ENCODE measurements around the gene KISS1. TPM values are rescaled to one million over a fixed set of nuclear protein-coding genes. Genes with fewer than 3 reads are reported as not detected.

KISS1 gene
- total and polyA plus RNA-seq, 5 donors: not detected

DNA sequence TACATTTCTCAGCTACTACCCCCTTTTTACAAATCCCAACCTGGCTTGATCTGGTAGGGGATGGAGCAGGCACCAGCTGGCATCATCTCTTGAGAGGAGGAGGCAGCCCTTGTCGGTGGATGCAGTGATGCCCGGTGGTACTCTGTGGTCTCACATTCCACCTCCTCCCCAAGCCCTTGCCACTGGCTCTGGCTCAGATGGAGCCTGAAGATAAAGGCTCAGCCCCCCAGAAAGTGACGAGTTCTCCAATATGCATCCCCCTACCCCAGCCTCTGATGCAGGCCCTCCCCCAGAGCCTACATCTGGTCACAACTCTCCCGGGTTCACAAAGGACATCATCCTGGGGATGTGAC, 21.3 kb upstream of the KISS1 start:
- Histone ChIP-seq H3K4me1 (ENCODE audit: control insufficient read depth, insufficient read depth, low read length) (no peaks in the 10 kb centered on the region), H3K4me3 (ENCODE audit: low read length) (no peak overlapping the region), H3K27ac (ENCODE audit: low read length) (no peak overlapping the region), H3K9me3 (ENCODE audit: control insufficient read depth, low read length) (no peaks in the 10 kb centered on the region), H3K27me3 (ENCODE audit: control insufficient read depth, insufficient read depth) (no peaks in the 10 kb centered on the region)
- ATAC-seq (no peak), DNase-seq (no peak)
- WGBS: 66% methylated on average over 4 of the region's 4 CpGs
- intact Hi-C loops (cut with DNase I): loop anchor here in 1 of 4 donors (5.0 kb wide), 1 partner anchor 145 kb away; no protein-coding TSS in a partner anchor

DNA sequence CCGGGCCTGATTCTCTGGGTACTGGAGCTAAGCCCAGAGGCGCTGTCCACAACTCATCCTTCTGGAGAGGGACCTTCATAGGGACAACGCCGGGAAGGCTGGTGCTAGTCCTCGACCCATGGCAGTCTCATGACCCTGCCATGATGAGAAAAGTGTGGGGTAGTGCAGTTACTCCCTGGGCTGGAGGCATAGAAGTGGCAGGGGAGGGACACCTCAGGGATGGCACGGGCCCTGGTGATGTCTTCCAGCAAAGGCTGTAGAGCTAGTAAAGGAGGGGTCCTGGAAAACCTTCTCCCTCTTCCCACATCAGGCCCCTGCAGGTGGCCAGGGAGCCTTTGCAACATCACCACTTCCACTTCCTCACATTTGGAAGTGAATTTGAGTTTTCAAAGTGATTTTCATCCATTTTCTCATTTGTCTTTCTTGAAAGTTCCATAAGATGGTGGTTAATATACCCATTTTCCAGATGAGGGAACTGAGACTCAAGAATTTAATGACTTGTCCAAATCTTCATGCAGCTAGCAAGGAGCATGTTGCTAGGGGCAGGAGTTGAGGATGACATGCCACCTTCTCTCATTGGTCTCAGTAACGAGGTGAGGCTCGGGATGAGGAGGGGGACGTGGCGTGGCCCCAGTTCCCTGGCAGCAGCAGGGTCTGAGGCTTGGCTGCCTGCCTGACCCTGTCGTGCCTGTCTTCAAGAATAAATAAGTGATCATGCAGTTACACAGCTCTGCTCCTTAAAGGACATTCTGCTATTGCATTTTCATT, 20.8 kb upstream of the KISS1 start:
- no peak overlapping the region for H3K4me3 ChIP-seq (ENCODE audit: low read length)
- no peak overlapping the region for H3K27ac ChIP-seq (ENCODE audit: low read length)
- ATAC-seq (no peak), DNase-seq (no peak)
- no peaks in the 10 kb centered on the region for H3K27me3 ChIP-seq (ENCODE audit: control insufficient read depth, insufficient read depth)
- WGBS: 83% methylated on average over 11 of the region's 11 CpGs
- H3K4me1 ChIP-seq (ENCODE audit: control insufficient read depth, insufficient read depth, low read length): no peaks in the 10 kb centered on the region
- H3K9me3 ChIP-seq (ENCODE audit: control insufficient read depth, low read length): no peaks in the 10 kb centered on the region
- intact Hi-C loops (cut with DNase I): loop anchor here in 1 of 4 donors (5.0 kb wide), 1 partner anchor 145 kb away; no protein-coding TSS in a partner anchor

DNA sequence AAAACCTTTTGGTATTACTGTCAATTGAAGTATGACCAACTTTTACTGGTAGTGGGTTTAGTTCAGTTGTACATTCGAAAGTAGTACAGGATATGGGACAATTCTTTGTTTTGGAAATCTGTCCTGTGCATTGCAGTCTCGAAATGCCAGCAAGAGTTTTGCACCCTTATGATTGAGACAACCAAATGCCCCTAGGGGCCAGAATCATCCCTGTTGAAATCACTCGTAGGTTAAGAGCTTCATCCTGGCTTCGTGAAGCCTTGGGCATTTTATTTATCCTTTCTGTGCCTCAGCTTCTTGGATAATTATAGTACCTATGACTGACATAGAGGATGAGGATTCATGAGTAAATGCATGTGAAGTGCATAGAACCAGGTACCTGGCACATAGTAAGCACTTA, 19.9 kb upstream of the KISS1 start:
- DNase-seq (no peak), ATAC-seq (no peak)
- Histone ChIP-seq H3K4me3 (ENCODE audit: low read length) (no peak overlapping the region), H3K27ac (ENCODE audit: low read length) (no peak overlapping the region), H3K9me3 (ENCODE audit: control insufficient read depth, low read length) (no peaks in the 10 kb centered on the region), H3K4me1 (ENCODE audit: control insufficient read depth, insufficient read depth, low read length) (no peaks in the 10 kb centered on the region), H3K27me3 (ENCODE audit: control insufficient read depth, insufficient read depth) (no peaks in the 10 kb centered on the region)
- intact Hi-C loops (cut with DNase I): loop anchor here in 1 of 4 donors (5.0 kb wide), 1 partner anchor 146 kb away; no protein-coding TSS in a partner anchor
- 85% methylated on average over 4 of the region's 4 CpGs for WGBS

DNA sequence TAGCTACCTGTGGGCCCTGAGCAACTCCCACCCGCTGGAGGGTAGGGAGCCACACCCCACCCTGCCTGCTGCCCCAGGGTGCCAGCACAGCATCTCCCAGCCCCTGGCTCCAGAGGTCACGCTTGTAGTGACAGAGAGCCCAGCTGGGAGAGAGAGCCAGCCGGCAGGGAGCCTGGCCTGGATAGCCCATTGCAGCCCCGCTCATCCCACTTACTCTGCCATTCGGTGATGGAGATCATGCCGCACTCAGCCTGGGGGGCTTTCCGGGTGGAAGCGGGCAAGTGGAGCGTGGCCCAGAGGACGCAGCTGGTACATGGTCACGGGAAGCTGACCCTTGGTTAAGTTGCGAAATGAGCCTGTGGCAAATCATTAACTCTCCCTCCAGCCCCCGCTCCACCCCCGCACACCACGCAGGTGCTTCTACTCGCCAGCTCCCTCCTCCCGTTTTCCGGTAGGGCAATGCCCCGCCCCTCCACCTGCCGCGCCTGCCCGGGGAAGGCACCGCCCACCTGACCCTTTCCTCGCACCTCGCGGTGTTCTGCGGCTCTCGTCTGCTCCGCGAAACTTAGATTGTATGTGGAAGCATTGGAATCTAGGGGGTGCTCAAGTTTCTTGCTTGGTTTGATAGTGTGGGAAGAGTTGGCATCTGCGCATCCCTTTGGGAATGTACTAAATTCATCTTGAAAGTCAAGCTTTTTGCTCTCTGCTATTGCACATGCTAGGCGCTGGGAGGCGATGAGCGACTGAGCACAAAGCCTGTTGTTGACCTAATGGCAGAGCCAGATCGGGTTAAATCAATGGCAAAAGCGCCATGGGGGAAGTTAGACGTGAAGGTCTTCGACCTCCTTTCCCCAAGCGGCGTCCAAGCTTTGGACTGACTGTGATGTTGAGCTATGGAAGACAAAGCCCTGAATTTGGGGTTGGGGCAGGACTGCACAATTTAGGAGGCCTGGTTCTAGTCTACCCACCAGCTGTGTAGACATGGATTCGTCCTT, 17.7 kb upstream of the KISS1 start, which contains the start of gene GOLT1A:
GOLT1A (minus strand) TSS at position 321 of the 995 bp plus-strand sequence; CDS start at position 239, 82 bp downstream.
- H3K4me3 ChIP-seq (ENCODE audit: low read length): no peak within 1 kb of the TSS
- no peaks in the 10 kb centered on the region for H3K4me1 ChIP-seq (ENCODE audit: control insufficient read depth, insufficient read depth, low read length)
- no peaks in the 10 kb centered on the region for H3K9me3 ChIP-seq (ENCODE audit: control insufficient read depth, low read length)
- no peaks in the 10 kb centered on the region for H3K27me3 ChIP-seq (ENCODE audit: control insufficient read depth, insufficient read depth)
- no peak within 1 kb of the TSS for H3K27ac ChIP-seq (ENCODE audit: low read length)
- ATAC-seq (peak; percentile 71 to 78), DNase-seq (peak; percentile 71 to 86 (median 82))
- WGBS: 11% methylated on average over 41 of the region's 41 CpGs
- intact Hi-C loops (cut with DNase I): loop anchor here in 2 of 4 donors (2.0 kb wide), 1 partner anchor 149 kb away; no protein-coding TSS in a partner anchor

DNA sequence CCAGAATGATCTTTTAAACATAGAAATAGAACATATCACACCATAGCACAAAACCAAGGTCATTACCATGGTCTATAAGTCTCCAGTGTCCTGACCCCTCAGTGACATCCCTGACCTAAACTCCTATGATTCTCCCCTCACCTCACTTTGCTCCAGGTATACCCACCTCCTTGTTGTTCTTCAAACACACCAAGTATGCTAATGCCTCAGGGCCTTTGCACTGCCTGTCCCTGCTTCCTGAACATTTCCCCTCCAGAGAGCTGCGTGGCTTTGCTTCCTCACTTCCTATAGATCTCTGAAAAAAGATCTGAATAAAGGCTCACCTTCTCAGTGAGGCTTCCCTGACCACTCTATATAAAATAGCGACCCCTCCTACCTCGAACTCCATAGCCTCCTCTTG, 16.4 kb upstream of the KISS1 start:
- 91% methylated on average over 3 of the region's 3 CpGs for WGBS
- Histone ChIP-seq H3K4me1 (ENCODE audit: control insufficient read depth, insufficient read depth, low read length) (no peaks in the 10 kb centered on the region), H3K4me3 (ENCODE audit: low read length) (no peak overlapping the region), H3K9me3 (ENCODE audit: control insufficient read depth, low read length) (no peaks in the 10 kb centered on the region), H3K27me3 (ENCODE audit: control insufficient read depth, insufficient read depth) (no peaks in the 10 kb centered on the region), H3K27ac (ENCODE audit: low read length) (no peak overlapping the region)
- intact Hi-C loops (cut with DNase I): no loop called here
- no peak for ATAC-seq
- no peak for DNase-seq

DNA sequence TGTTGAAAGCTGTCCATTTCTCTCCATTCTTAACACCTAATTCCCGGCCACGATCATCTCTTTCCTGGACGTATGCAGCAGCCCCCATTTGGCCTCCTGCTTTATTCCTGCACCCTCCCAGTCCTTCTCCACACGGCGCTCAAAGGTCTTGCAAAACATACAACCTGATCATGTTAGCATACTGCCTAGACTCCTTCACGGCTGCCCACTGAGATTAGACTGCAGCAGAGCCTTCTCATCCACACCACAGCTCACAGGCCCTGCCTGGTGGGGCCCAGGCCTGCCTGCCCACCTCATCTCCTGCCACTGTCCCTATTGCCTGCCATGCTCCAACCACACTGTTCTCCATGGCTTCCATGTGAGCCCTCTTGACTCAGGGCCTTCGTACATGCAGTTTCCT, 14.8 kb upstream of the KISS1 start:
- H3K4me3 ChIP-seq (ENCODE audit: low read length): no peak overlapping the region
- H3K27ac ChIP-seq (ENCODE audit: low read length): no peak overlapping the region
- intact Hi-C loops (cut with DNase I): loop anchor here in 1 of 4 donors (2.0 kb wide), 1 partner anchor 156 kb away; no protein-coding TSS in a partner anchor
- 82% methylated on average over 7 of the region's 7 CpGs for WGBS
- no peaks in the 10 kb centered on the region for H3K4me1 ChIP-seq (ENCODE audit: control insufficient read depth, insufficient read depth, low read length)
- ATAC-seq: no peak
- DNase-seq: no peak
- H3K27me3 ChIP-seq (ENCODE audit: control insufficient read depth, insufficient read depth): no peaks in the 10 kb centered on the region
- no peaks in the 10 kb centered on the region for H3K9me3 ChIP-seq (ENCODE audit: control insufficient read depth, low read length)

DNA sequence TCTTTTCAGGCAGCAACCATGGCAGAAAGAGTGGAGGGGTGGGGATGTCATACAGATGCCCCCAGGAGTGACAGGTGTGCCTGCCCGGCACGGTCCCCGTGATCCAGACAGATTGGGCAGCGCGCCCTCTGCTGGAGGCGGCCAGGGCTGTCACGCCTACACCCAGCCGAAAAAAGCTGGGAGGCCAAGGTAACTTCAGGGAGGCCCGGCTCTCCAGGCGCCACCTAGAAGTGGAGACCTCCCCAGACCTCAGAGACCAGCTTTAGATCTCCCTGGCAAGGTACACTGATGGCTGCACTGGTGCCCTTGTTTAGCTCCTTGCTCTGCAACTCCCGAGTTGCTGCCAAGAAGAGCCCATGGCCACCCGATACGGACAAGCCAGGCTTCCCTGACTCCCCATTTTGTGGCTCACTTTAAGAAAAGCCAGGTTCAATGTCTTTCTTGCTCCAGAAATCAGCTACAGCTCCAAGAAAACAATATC, 10.9 kb upstream of the KISS1 start:
- DNase-seq: peak; percentile 63 to 88 (median 87)
- intact Hi-C loops (cut with DNase I): loop anchor here in 3 of 4 donors (5.0 kb wide), 1 partner anchor 45 kb away; no protein-coding TSS in a partner anchor
- H3K4me3 ChIP-seq (ENCODE audit: low read length): no peak overlapping the region
- no peaks in the 10 kb centered on the region for H3K4me1 ChIP-seq (ENCODE audit: control insufficient read depth, insufficient read depth, low read length)
- H3K27me3 ChIP-seq (ENCODE audit: control insufficient read depth, insufficient read depth): no peaks in the 10 kb centered on the region
- no peak overlapping the region for H3K27ac ChIP-seq (ENCODE audit: low read length)
- 19% methylated on average over 13 of the region's 13 CpGs for WGBS
- H3K9me3 ChIP-seq (ENCODE audit: control insufficient read depth, low read length): no peaks in the 10 kb centered on the region
- ATAC-seq: peak; percentile 87 to 89

DNA sequence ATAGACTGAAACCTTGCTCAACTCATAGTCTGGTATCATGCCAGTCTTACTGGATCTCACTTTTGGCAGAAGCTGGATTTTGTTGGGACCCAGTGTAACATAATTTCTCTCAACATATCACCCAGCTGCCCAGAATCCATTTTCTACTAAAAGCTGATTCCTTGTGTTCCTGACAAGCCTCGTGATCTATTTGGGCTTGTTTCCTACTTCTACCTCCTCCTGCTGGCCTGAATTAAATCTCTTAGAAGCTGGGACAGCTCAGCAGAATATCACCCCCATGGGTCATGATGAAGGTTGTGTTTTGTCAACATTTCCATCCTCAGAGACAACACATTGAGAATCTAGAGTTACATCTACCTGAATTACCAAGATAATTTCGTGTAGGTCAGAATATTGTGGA, 9.8 kb upstream of the KISS1 start:
- 49% methylated on average over 2 of the region's 2 CpGs for WGBS
- no peaks in the 10 kb centered on the region for H3K4me1 ChIP-seq (ENCODE audit: control insufficient read depth, insufficient read depth, low read length)

DNA sequence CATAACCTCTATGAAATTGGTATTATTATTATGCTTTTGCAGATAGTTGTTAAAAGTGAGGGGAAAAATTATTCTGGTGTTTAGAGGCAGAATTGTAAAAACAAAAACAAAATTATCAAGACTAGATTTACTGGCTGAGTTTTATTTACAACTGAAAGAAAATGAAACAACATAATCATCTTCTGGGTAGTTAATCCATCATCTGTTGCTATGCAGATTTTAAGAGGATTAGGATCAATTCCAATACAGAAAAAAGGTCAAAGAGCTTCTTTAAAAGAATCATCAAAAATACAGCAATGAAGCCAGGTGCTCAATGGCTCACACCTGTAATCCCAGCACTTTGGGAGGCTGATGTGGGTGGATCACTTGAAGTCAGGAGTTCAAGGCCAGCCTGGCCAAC, 9.2 kb upstream of the KISS1 start:
- H3K27me3 ChIP-seq (ENCODE audit: control insufficient read depth, insufficient read depth): no peaks in the 10 kb centered on the region
- no peaks in the 10 kb centered on the region for H3K9me3 ChIP-seq (ENCODE audit: control insufficient read depth, low read length)
- no peak overlapping the region for H3K27ac ChIP-seq (ENCODE audit: low read length)
- H3K4me1 ChIP-seq (ENCODE audit: control insufficient read depth, insufficient read depth, low read length): no peaks in the 10 kb centered on the region
- intact Hi-C loops (cut with DNase I): loop anchor here in 3 of 4 donors (5.0 kb wide), 1 partner anchor 43 kb away; no protein-coding TSS in a partner anchor
- H3K4me3 ChIP-seq (ENCODE audit: low read length): no peak overlapping the region
- ATAC-seq (no peak), DNase-seq (no peak)

More for the DNA sequence above, 9.8 kb upstream of the KISS1 start:
- H3K9me3 ChIP-seq (ENCODE audit: control insufficient read depth, low read length): no peaks in the 10 kb centered on the region
- no peaks in the 10 kb centered on the region for H3K27me3 ChIP-seq (ENCODE audit: control insufficient read depth, insufficient read depth)
- no peak overlapping the region for H3K4me3 ChIP-seq (ENCODE audit: low read length)
- no peak for ATAC-seq
- DNase-seq: no peak
- no peak overlapping the region for H3K27ac ChIP-seq (ENCODE audit: low read length)
- intact Hi-C loops (cut with DNase I): loop anchor here in 3 of 4 donors (5.0 kb wide), 1 partner anchor 44 kb away; no protein-coding TSS in a partner anchor

DNA sequence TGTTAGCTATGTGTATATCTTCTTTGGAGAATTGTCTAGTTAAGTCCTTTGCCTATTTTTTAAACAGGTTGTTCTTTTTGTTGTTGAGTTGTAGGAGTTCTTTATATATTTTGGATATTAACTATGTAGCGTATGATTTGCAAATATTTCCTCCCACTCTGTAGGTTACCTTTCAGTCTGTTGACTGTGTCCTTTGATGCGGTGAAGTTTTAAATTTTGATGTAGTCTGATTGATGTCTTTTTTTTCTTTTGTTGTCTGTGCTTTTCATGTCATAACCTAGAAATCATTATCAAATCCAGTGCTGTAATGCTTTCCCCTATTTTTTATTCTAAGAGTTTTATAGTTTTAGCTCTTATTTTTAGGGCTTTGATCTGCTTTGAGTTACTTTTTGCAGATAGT, 8.7 kb upstream of the KISS1 start:
- ATAC-seq (no peak), DNase-seq (no peak)
- no peaks in the 10 kb centered on the region for H3K27me3 ChIP-seq (ENCODE audit: control insufficient read depth, insufficient read depth)
- no peak overlapping the region for H3K27ac ChIP-seq (ENCODE audit: low read length)
- H3K9me3 ChIP-seq (ENCODE audit: control insufficient read depth, low read length): no peaks in the 10 kb centered on the region
- 95% methylated on average over 2 of the region's 2 CpGs for WGBS
- intact Hi-C loops (cut with DNase I): loop anchor here in 3 of 4 donors (5.0 kb wide), 1 partner anchor 43 kb away; no protein-coding TSS in a partner anchor
- no peak overlapping the region for H3K4me3 ChIP-seq (ENCODE audit: low read length)
- H3K4me1 ChIP-seq (ENCODE audit: control insufficient read depth, insufficient read depth, low read length): no peaks in the 10 kb centered on the region

All from right cardiac atrium (tissue), 5 donors.